Upper lobe of left lung (tissue), 6 donors: ENCODE results near the gene COX7B2. TPM values are rescaled to one million over a fixed set of nuclear protein-coding genes. Genes with fewer than 3 reads are reported as not detected.
A peak's percentile ranks its signal among the peaks of the same experiment; 100 is the strongest.

Source experiments
- ATAC-seq, 2 donors: fragments of 200-7000 bp; cut with Tn5 transposase; one replicate each; pipeline ENCODE4 v1.9.1; 2022; ENCODE audit warnings: mild to moderate bottlenecking in 2 of 2, moderate library complexity in 2 of 2; ENCODE audit not compliant: low FRiP score in 2 of 2
- DNase-seq, 2 donors: peaks; one replicate each; pipeline ENCODE4 v3.0.0-alpha.2; 2019 to 2020
- H3K27ac ChIP-seq, 4 donors: fragments of 200-600 bp; sonication (generic); one replicate each; pipeline ENCODE4 v1.5.1; 2016 to 2019
- H3K27me3 ChIP-seq, 4 donors: fragments of 200-600 bp; sonication (generic); one replicate each; pipeline ENCODE4 v1.5.1; 2017 to 2019
- H3K36me3 ChIP-seq, 4 donors: fragments of 200-600 bp; sonication (generic); one replicate each; pipeline ENCODE4 v1.5.1; 2016 to 2019
- H3K4me1 ChIP-seq, 4 donors: fragments of 200-600 bp; sonication (generic); one replicate each; pipeline ENCODE4 v1.5.1; 2018 to 2019
- H3K4me3 ChIP-seq, 4 donors: fragments of 200-600 bp; sonication (generic); one replicate each; pipeline ENCODE4 v1.5.1; 2017 to 2019; ENCODE audit warnings: mild to moderate bottlenecking in 2 of 4, moderate library complexity in 1 of 4
- H3K9me3 ChIP-seq, 4 donors: fragments of 200-600 bp; sonication (generic); one replicate each; pipeline ENCODE4 v1.5.1; 2018 to 2019
- CTCF ChIP-seq, 6 experiments: fragments of 450-650 bp in 4 of 6; fragments of 200-600 bp in 2 of 6; sonication (generic) in 2 of 6; IDR thresholded peaks; one replicate each; pipeline ENCODE4 v1.5.1; 2016 to 2019; ENCODE audit warnings: antibody characterized with exemption in 6 of 6
- EP300 ChIP-seq, 4 donors: sonication (generic); formaldehyde crosslinking; IDR thresholded peaks; one replicate each; pipeline ENCODE4 v1.5.1; 2017; ENCODE audit warnings: antibody characterized with exemption in 4 of 4, control low read depth in 2 of 4
- POLR2A ChIP-seq, 4 donors: fragments of 450-650 bp; IDR thresholded peaks; one replicate each; pipeline ENCODE4 v1.5.1; 2016 to 2017; ENCODE audit warnings: antibody characterized with exemption in 4 of 4, mild to moderate bottlenecking in 2 of 4
- POLR2AphosphoS5 ChIP-seq, 2 donors: sonication (generic); formaldehyde crosslinking; IDR thresholded peaks; one replicate each; pipeline ENCODE4 v1.5.1; 2017; ENCODE audit warnings: antibody characterized with exemption in 2 of 2
- WGBS, 2 donors: methylation state at CpG; one replicate each; pipeline ENCODE4 v1.1.5; 2017 to 2018; 5-methylcytosine and 5-hydroxymethylcytosine counted together
- total RNA-seq, 6 donors: library from RNA; depleted of rRNA in 4 of 6; stranded (reverse); fragments of >200 nt in 4 of 6; gene quantifications; one replicate each; pipeline versions ENCODE4 v1.1.0 to v1.2.1, GENCODE V29; 2016 to 2021
- donor health status: DM: no; HTN: no; CAD: no; lungs with moderate emphysema.
- donor health status: DM: no; HTN: yes; CAD: no; lungs with severe emphysema.

Gene COX7B2
- total RNA-seq, 6 donors from 2014 or later, result not detected

- WGBS, 2 donors, result 79 to 80% methylated on average over 3 of the region's 3 CpGs
- Histone ChIP-seq H3K9me3 (no peaks in the 10 kb centered on the region), H3K27ac (no peak overlapping the region), H3K4me3 (no peak overlapping the region), H3K4me1 (no peaks in the 10 kb centered on the region), H3K27me3 (no peaks in the 10 kb centered on the region), H3K36me3 (no peaks in the 10 kb centered on the region)
- no peak for ATAC-seq
- TF ChIP-seq POLR2AphosphoS5 (IDR thresholded peaks at IDR 0.05), result no peak
- no peak for TF ChIP-seq EP300 (IDR thresholded peaks at IDR 0.05)
- TF ChIP-seq POLR2A (IDR thresholded peaks at IDR 0.05), result no peak
- TF ChIP-seq CTCF (IDR thresholded peaks at IDR 0.05), result no peak
- no peak for DNase-seq
Measured at GRCh38 chr4:46933686-46934085, 24.6 kb upstream of the COX7B2 start.

- ATAC-seq (peak; percentile 37 to 68), DNase-seq (peak in 1 of 2 donors; percentile 24)
- H3K27ac ChIP-seq, result no peak overlapping the region
- no peaks in the 10 kb centered on the region for H3K4me1 ChIP-seq
- no peaks in the 10 kb centered on the region for H3K27me3 ChIP-seq
- H3K36me3 ChIP-seq, result no peaks in the 10 kb centered on the region
- WGBS, 2 donors, result 11 to 12% methylated on average over 3 of the region's 3 CpGs
- H3K9me3 ChIP-seq, result no peaks in the 10 kb centered on the region
- peak in 2 of 6 experiments; percentile 9 to 29 for TF ChIP-seq CTCF (IDR thresholded peaks at IDR 0.05)
- no peak for TF ChIP-seq POLR2AphosphoS5 (IDR thresholded peaks at IDR 0.05)
- no peak overlapping the region for H3K4me3 ChIP-seq
Measured at GRCh38 chr4:46931981-46932380, 22.9 kb upstream of the COX7B2 start.

- Histone ChIP-seq H3K27ac (no peak overlapping the region), H3K4me3 (no peak overlapping the region), H3K36me3 (no peaks in the 10 kb centered on the region), H3K27me3 (no peaks in the 10 kb centered on the region), H3K9me3 (no peaks in the 10 kb centered on the region), H3K4me1 (no peaks in the 10 kb centered on the region)
- TF ChIP-seq CTCF (IDR thresholded peaks at IDR 0.05) (no peak), POLR2A (IDR thresholded peaks at IDR 0.05) (no peak), EP300 (IDR thresholded peaks at IDR 0.05) (no peak), POLR2AphosphoS5 (IDR thresholded peaks at IDR 0.05) (no peak)
- ATAC-seq, result no peak
- DNase-seq, result no peak
- WGBS, 2 donors, result 47 to 51% methylated on average over 3 of the region's 3 CpGs
Measured at GRCh38 chr4:46930891-46931290, 21.8 kb upstream of the COX7B2 start.

GRCh38 chr4:46927201-46927600 lies 18.2 kb upstream of the COX7B2 start:
- no peak for DNase-seq

More at GRCh38 chr4:46927201-46927600, 18.2 kb upstream of the COX7B2 start:
- Histone ChIP-seq H3K27me3 (no peaks in the 10 kb centered on the region), H3K4me1 (no peaks in the 10 kb centered on the region), H3K36me3 (no peaks in the 10 kb centered on the region), H3K4me3 (no peak overlapping the region), H3K27ac (no peak overlapping the region), H3K9me3 (no peaks in the 10 kb centered on the region)
- no peak for TF ChIP-seq CTCF (IDR thresholded peaks at IDR 0.05)
- no peak for TF ChIP-seq POLR2AphosphoS5 (IDR thresholded peaks at IDR 0.05)
- no peak for TF ChIP-seq EP300 (IDR thresholded peaks at IDR 0.05)
- no peak for TF ChIP-seq POLR2A (IDR thresholded peaks at IDR 0.05)
- no peak for ATAC-seq
